ENCODE measurements around the gene BFAR. TPM values are rescaled to one million over a fixed set of nuclear protein-coding genes. Genes with fewer than 3 reads are reported as not detected.

BFAR gene
- total and polyA plus RNA-seq, 10 of the 15 experiments (the other 5 are each of a cell fraction or from before 2014, with no cell fraction given), result 34.6 to 62.0 (median 43.4) TPM

- TF ChIP-seq, protein P1, sequence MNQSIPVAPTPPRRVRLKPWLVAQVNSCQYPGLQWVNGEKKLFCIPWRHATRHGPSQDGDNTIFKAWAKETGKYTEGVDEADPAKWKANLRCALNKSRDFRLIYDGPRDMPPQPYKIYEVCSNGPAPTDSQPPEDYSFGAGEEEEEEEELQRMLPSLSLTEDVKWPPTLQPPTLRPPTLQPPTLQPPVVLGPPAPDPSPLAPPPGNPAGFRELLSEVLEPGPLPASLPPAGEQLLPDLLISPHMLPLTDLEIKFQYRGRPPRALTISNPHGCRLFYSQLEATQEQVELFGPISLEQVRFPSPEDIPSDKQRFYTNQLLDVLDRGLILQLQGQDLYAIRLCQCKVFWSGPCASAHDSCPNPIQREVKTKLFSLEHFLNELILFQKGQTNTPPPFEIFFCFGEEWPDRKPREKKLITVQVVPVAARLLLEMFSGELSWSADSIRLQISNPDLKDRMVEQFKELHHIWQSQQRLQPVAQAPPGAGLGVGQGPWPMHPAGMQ (IDR thresholded peaks at IDR 0.05; ENCODE audit: borderline replicate concordance), result no peak
- TF ChIP-seq IKZF2 (IDR thresholded peaks at IDR 0.05) (peak; percentile 12 to 45; a peak in 2 of 4 replicates), TCF3 (IDR thresholded peaks at IDR 0.05; ENCODE audit: borderline replicate concordance, insufficient read depth, low read depth, low read length) (no peak), SUPT20H (IDR thresholded peaks at IDR 0.05; ENCODE audit: borderline replicate concordance, control insufficient read depth, low read depth, low read length) (no peak), RUNX3 (IDR thresholded peaks at IDR 0.05; ENCODE audit: low read length) (peak; percentile 38; the same call in 1 of the 2 replicates), TAF1 (IDR thresholded peaks at IDR 0.05; ENCODE audit: borderline replicate concordance, low read depth, low read length) (no peak), NR2C1 (IDR thresholded peaks at IDR 0.05) (no peak), MYB (IDR thresholded peaks at IDR 0.05; ENCODE audit: borderline replicate concordance, low read depth, low read length) (no peak), ELK1 (IDR thresholded peaks at IDR 0.05; ENCODE audit: low read depth, low read length) (no peak), IKZF1 (conservative IDR thresholded peaks at IDR 0.05) (peak; percentile 39; the same call in 1 of the 2 replicates), SIN3A (IDR thresholded peaks at IDR 0.05; ENCODE audit: low read depth, low read length) (0 out of 2 replicates have a peak, but pooled peaks have one; percentile 66), JUNB (IDR thresholded peaks at IDR 0.05) (peak; percentile 29; the same call in 1 of the 2 replicates), YBX1 (IDR thresholded peaks at IDR 0.05) (no peak), ATF7 (IDR thresholded peaks at IDR 0.05; ENCODE audit: low read depth) (peak; percentile 97), STAT1 (conservative IDR thresholded peaks at IDR 0.05) (no peak), ZNF207 (IDR thresholded peaks at IDR 0.05; ENCODE audit: borderline replicate concordance) (peak; percentile 33; the same call in 1 of the 2 replicates), CUX1 (IDR thresholded peaks at IDR 0.05; ENCODE audit: insufficient replicate concordance, low read depth, low read length) (no peak), CBFB (IDR thresholded peaks at IDR 0.05; ENCODE audit: low read depth) (no peak), KLF5 (IDR thresholded peaks at IDR 0.05; ENCODE audit: partially characterized antibody) (no peak), ATF2 (IDR thresholded peaks at IDR 0.05; ENCODE audit: low read length) (peak; percentile 56), RCOR1 (conservative IDR thresholded peaks at IDR 0.05; ENCODE audit: low read depth, low read length) (no peak)
- TF ChIP-seq, protein P2, sequence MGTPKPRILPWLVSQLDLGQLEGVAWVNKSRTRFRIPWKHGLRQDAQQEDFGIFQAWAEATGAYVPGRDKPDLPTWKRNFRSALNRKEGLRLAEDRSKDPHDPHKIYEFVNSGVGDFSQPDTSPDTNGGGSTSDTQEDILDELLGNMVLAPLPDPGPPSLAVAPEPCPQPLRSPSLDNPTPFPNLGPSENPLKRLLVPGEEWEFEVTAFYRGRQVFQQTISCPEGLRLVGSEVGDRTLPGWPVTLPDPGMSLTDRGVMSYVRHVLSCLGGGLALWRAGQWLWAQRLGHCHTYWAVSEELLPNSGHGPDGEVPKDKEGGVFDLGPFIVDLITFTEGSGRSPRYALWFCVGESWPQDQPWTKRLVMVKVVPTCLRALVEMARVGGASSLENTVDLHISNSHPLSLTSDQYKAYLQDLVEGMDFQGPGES (IDR thresholded peaks at IDR 0.05), result no peak
Measured at GRCh38 chr16:14672403-14672971, 39.7 kb downstream of the BFAR start (continued).

All from GM12878 (cell line).